Measurements from ENCODE around the gene AKAP4.

AKAP4 gene

GRCh38 chrX:50168241-50168687, 32.5 kb downstream of the AKAP4 start:
- no peaks in the 10 kb centered on the region for H3K4me1 ChIP-seq (ENCODE audit: control insufficient read depth, insufficient read depth, low read length)
- H3K27ac ChIP-seq (ENCODE audit: insufficient read depth, low read depth, low read length, poor library complexity, severe bottlenecking) = no peak overlapping the region
- 93 to 97% methylated on average over 4 of the region's 5 CpGs for WGBS, 2 experiments
- no peaks in the 10 kb centered on the region for H3K27me3 ChIP-seq (ENCODE audit: control insufficient read depth, insufficient read depth, low read length, poor library complexity, severe bottlenecking)
- H3K4me3 ChIP-seq (ENCODE audit: insufficient read depth, low read depth, low read length) = no peak overlapping the region
- no peaks in the 10 kb centered on the region for H3K36me3 ChIP-seq (ENCODE audit: control insufficient read depth, insufficient read depth, low read length)
- H3K9me3 ChIP-seq (ENCODE audit: control insufficient read depth, low read length) = no peaks in the 10 kb centered on the region

GRCh38 chrX:50167366-50167765, 33.4 kb downstream of the AKAP4 start:
- no peak overlapping the region for H3K27ac ChIP-seq (ENCODE audit: insufficient read depth, low read depth, low read length, poor library complexity, severe bottlenecking)
- H3K4me3 ChIP-seq (ENCODE audit: insufficient read depth, low read depth, low read length) = no peak overlapping the region
- H3K9me3 ChIP-seq (ENCODE audit: control insufficient read depth, low read length) = no peaks in the 10 kb centered on the region
- H3K4me1 ChIP-seq (ENCODE audit: control insufficient read depth, insufficient read depth, low read length) = no peaks in the 10 kb centered on the region
- H3K27me3 ChIP-seq (ENCODE audit: control insufficient read depth, insufficient read depth, low read length, poor library complexity, severe bottlenecking) = no peaks in the 10 kb centered on the region
- no peaks in the 10 kb centered on the region for H3K36me3 ChIP-seq (ENCODE audit: control insufficient read depth, insufficient read depth, low read length)
- 89 to 96% methylated on average over 5 to 7 of the region's 7 CpGs for WGBS, 2 experiments

GRCh38 chrX:50165727-50166126, 35.1 kb downstream of the AKAP4 start:
- no peaks in the 10 kb centered on the region for H3K4me1 ChIP-seq (ENCODE audit: control insufficient read depth, insufficient read depth, low read length)
- no peak overlapping the region for H3K27ac ChIP-seq (ENCODE audit: insufficient read depth, low read depth, low read length, poor library complexity, severe bottlenecking)
- H3K4me3 ChIP-seq (ENCODE audit: insufficient read depth, low read depth, low read length) = no peak overlapping the region
- H3K36me3 ChIP-seq (ENCODE audit: control insufficient read depth, insufficient read depth, low read length) = no peaks in the 10 kb centered on the region
- H3K27me3 ChIP-seq (ENCODE audit: control insufficient read depth, insufficient read depth, low read length, poor library complexity, severe bottlenecking) = no peaks in the 10 kb centered on the region
- H3K9me3 ChIP-seq (ENCODE audit: control insufficient read depth, low read length) = no peaks in the 10 kb centered on the region
- 95 to 100% methylated on average over 5 of the region's 5 CpGs for WGBS, 2 experiments

GRCh38 chrX:50161127-50161526, 39.7 kb downstream of the AKAP4 start:
- no peak overlapping the region for H3K27ac ChIP-seq (ENCODE audit: insufficient read depth, low read depth, low read length, poor library complexity, severe bottlenecking)
- H3K9me3 ChIP-seq (ENCODE audit: control insufficient read depth, low read length) = no peaks in the 10 kb centered on the region
- H3K4me1 ChIP-seq (ENCODE audit: control insufficient read depth, insufficient read depth, low read length) = no peaks in the 10 kb centered on the region
- no peaks in the 10 kb centered on the region for H3K36me3 ChIP-seq (ENCODE audit: control insufficient read depth, insufficient read depth, low read length)
- WGBS, 2 experiments = 92 to 99% methylated on average over 3 of the region's 3 CpGs
- H3K27me3 ChIP-seq (ENCODE audit: control insufficient read depth, insufficient read depth, low read length, poor library complexity, severe bottlenecking) = no peaks in the 10 kb centered on the region
- no peak overlapping the region for H3K4me3 ChIP-seq (ENCODE audit: insufficient read depth, low read depth, low read length)

GRCh38 chrX:50158593-50158992, 42.2 kb downstream of the AKAP4 start:
- Histone ChIP-seq H3K4me3 (ENCODE audit: insufficient read depth, low read depth, low read length) (no peak overlapping the region), H3K4me1 (ENCODE audit: control insufficient read depth, insufficient read depth, low read length) (no peaks in the 10 kb centered on the region), H3K27me3 (ENCODE audit: control insufficient read depth, insufficient read depth, low read length, poor library complexity, severe bottlenecking) (no peaks in the 10 kb centered on the region), H3K36me3 (ENCODE audit: control insufficient read depth, insufficient read depth, low read length) (no peaks in the 10 kb centered on the region), H3K9me3 (ENCODE audit: control insufficient read depth, low read length) (no peaks in the 10 kb centered on the region), H3K27ac (ENCODE audit: insufficient read depth, low read depth, low read length, poor library complexity, severe bottlenecking) (no peak overlapping the region)
- 100% methylated on average over 1 of the region's 1 CpG; no CpG with 5 or more reads in 1 of the 2 experiments for WGBS, 2 experiments

- Histone ChIP-seq H3K36me3 (ENCODE audit: control insufficient read depth, insufficient read depth, low read length) (no peaks in the 10 kb centered on the region), H3K4me3 (ENCODE audit: insufficient read depth, low read depth, low read length) (no peak overlapping the region), H3K27ac (ENCODE audit: insufficient read depth, low read depth, low read length, poor library complexity, severe bottlenecking) (no peak overlapping the region), H3K9me3 (ENCODE audit: control insufficient read depth, low read length) (no peaks in the 10 kb centered on the region), H3K27me3 (ENCODE audit: control insufficient read depth, insufficient read depth, low read length, poor library complexity, severe bottlenecking) (no peaks in the 10 kb centered on the region), H3K4me1 (ENCODE audit: control insufficient read depth, insufficient read depth, low read length) (no peaks in the 10 kb centered on the region)
- WGBS, 2 experiments = 91 to 93% methylated on average over 4 of the region's 4 CpGs
Measured at GRCh38 chrX:50157545-50158135, 43.2 kb downstream of the AKAP4 start.

- H3K4me1 ChIP-seq (ENCODE audit: control insufficient read depth, insufficient read depth, low read length) = no peaks in the 10 kb centered on the region
- no peaks in the 10 kb centered on the region for H3K36me3 ChIP-seq (ENCODE audit: control insufficient read depth, insufficient read depth, low read length)
- H3K9me3 ChIP-seq (ENCODE audit: control insufficient read depth, low read length) = no peaks in the 10 kb centered on the region
- H3K4me3 ChIP-seq (ENCODE audit: insufficient read depth, low read depth, low read length) = no peak overlapping the region
- no peaks in the 10 kb centered on the region for H3K27me3 ChIP-seq (ENCODE audit: control insufficient read depth, insufficient read depth, low read length, poor library complexity, severe bottlenecking)
- WGBS, 2 experiments = 100% methylated on average over 1 of the region's 1 CpG; no CpG with 5 or more reads in 1 of the 2 experiments
- H3K27ac ChIP-seq (ENCODE audit: insufficient read depth, low read depth, low read length, poor library complexity, severe bottlenecking) = no peak overlapping the region
Measured at GRCh38 chrX:50154429-50154828, 46.4 kb downstream of the AKAP4 start.

- Histone ChIP-seq H3K9me3 (ENCODE audit: control insufficient read depth, low read length) (no peaks in the 10 kb centered on the region), H3K36me3 (ENCODE audit: control insufficient read depth, insufficient read depth, low read length) (no peaks in the 10 kb centered on the region), H3K27me3 (ENCODE audit: control insufficient read depth, insufficient read depth, low read length, poor library complexity, severe bottlenecking) (no peaks in the 10 kb centered on the region), H3K27ac (ENCODE audit: insufficient read depth, low read depth, low read length, poor library complexity, severe bottlenecking) (no peak overlapping the region), H3K4me3 (ENCODE audit: insufficient read depth, low read depth, low read length) (no peak overlapping the region), H3K4me1 (ENCODE audit: control insufficient read depth, insufficient read depth, low read length) (no peaks in the 10 kb centered on the region)
- 94% methylated on average over 2 of the region's 2 CpGs; no CpG with 5 or more reads in 1 of the 2 experiments for WGBS, 2 experiments
Measured at GRCh38 chrX:50152456-50152855, 48.4 kb downstream of the AKAP4 start.

GRCh38 chrX:50147972-50148371, 52.8 kb downstream of the AKAP4 start:
- Histone ChIP-seq H3K4me3 (ENCODE audit: insufficient read depth, low read depth, low read length) (no peak overlapping the region), H3K27ac (ENCODE audit: insufficient read depth, low read depth, low read length, poor library complexity, severe bottlenecking) (no peak overlapping the region), H3K9me3 (ENCODE audit: control insufficient read depth, low read length) (no peaks in the 10 kb centered on the region), H3K4me1 (ENCODE audit: control insufficient read depth, insufficient read depth, low read length) (no peaks in the 10 kb centered on the region), H3K27me3 (ENCODE audit: control insufficient read depth, insufficient read depth, low read length, poor library complexity, severe bottlenecking) (no peaks in the 10 kb centered on the region), H3K36me3 (ENCODE audit: control insufficient read depth, insufficient read depth, low read length) (no peaks in the 10 kb centered on the region)
- 93 to 94% methylated on average over 7 of the region's 7 CpGs for WGBS, 2 experiments

Measured in ectodermal cell (in vitro differentiated cells).